Lung microvascular endothelial cell (primary cell): ENCODE data around the gene SUSD5. TPM values are rescaled to one million over a fixed set of nuclear protein-coding genes. Genes with fewer than 3 reads are reported as not detected.
A peak's percentile ranks its signal among the peaks of the same experiment; 100 is the strongest.
"Not testable (repeated sequence)": the region's sequence is repeated elsewhere in the genome, so short reads cannot be mapped to it uniquely, and the experiment has no call there.

Source experiments
- DNase-seq, 2 donors: peaks; one replicate each; pipeline versions ENCODE4 v3.0.0 to v3.0.0-alpha.2; 2010; ENCODE audit warnings: low read depth in 2 of 2
- total RNA-seq: library from RNA; depleted of rRNA; stranded (reverse); fragments of >200 nt; gene quantifications from 2 replicates; pipeline ENCODE4 v1.2.1, GENCODE V29; 2014

Gene SUSD5
- total RNA-seq, 1 donor from 2014 or later = under 0.01 TPM

DNA sequence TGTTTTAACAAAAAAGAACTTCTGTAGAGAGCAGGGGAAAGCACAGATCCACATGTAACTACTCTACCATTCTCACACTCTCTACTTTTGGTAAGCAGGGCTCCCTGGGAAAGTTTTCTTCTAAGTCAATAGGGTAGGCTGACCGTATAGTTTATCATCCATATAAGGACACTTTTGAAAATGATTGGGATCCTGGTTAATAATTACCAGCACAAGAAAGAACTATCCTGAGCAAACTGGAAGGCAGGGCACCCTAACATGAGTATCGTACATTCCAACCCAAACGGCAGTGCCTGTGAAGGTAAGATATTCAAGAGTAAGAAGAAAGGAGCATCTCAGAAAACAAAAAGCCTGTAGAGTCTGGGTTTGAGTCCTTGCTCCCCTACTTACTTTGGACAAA lies 22.1 kb downstream of the SUSD5 start:
- no peak for DNase-seq

DNA sequence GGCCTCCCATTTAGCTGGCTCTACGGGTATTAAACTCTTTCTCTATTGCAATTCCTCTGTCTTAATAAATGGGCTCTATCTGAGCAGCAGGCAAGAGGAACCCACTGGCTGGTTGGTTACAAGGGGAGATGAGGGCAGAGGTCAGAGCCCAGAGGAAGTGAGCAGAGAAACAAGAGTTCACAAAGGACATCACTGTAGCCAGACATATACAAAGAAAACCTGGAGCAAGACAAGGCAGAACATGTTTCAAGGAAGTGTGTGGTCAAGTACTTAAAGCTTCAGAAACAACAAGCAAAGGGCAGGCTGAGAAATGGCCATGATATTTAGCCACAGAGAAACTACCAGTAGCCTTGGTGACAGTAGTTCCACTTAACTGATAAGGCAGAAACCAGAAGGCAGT lies 24.3 kb downstream of the SUSD5 start:
- DNase-seq = peak in 1 of 2 donors; percentile 11

DNA sequence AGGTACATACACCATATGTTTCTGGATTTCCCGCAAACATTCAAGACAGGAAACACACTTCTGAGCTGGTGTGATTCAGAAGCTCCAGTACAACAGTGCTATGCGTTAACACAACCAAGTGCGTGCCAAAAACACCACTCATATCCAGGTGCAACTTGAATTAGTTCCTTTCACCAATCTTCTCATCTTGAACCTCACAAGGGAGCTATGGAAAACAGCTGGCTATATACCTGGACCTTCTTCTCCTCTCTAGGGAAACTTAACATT lies 31.3 kb downstream of the SUSD5 start:
- DNase-seq = peak; percentile 49 to 96

DNA sequence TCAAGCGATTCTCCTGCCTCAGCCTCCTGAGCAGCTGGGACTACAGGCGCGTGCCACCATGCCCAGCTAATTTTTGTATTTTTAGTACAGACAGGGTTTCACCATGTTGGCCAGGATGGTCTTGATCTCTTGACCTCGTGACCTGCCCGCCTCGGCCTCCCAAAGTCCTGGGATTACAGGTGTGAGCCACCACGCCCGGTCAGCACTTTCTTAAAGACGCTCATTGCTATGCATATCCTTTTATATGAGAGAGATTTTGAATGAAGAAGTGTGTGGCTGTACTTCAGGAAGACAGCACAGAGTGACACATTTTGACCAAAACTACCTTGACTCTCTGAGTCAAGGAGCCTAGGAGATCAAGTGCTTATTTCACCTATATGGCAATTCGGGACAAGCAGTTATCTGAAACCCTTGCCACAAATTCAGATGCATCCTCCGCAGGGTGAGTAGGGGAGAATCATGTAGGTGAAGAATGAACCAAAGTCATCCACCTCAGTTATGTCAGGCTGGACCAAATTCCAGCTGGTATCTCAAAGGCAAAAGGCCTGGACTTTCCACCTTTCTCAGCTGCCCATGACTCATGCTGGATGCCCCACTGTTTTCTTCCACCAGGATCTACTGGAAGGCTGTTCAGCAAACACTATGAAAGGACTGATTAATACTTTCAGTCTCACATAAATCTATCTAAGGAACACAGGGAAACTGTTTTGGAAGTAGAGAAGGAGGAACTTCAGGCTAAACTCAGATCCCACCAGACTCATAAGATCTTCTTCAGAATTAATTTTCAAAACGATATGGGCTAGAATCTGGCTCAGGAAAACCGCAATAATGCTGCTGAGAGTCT lies 31.9 kb downstream of the SUSD5 start:
- peak; percentile 19 to 87 for DNase-seq

DNA sequence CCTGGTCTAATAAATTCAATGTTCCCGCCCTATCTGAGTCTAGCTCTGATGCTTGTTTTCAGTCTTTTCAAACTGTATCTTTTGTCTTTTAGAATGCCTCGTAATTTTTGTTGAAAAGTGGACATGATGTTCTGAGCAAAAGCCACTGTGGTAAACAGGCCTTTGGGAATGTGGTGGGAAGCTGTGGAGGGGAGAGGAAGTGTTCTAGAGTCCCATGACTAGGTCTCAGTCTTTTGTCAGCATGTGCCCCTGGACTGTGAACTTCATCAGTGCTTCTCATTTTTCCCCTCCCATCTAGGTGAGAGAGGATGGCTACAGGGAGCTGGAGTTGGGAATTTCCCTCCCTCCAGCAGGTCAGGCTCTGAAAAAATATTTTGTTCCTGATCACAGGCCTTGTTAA lies 33.7 kb downstream of the SUSD5 start:
- peak; percentile 31 to 46 for DNase-seq

DNA sequence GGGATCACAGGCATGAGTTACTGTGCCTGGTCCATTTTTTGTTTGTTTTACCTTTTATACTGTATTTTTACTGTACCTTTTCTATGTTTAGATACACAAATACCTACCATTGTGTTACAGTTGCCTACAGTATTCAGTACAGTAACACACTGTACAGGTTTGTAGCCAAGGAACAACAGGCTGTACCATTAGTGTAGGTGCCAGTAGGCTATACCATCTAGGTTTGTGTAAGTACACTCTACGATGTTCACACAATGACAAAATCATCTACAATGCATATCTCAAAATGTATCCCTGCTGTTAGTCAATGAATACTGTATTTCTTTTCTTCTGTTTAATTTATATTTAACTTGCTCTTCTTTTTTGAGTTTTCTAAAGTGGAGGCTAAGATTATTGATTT lies 37.0 kb downstream of the SUSD5 start:
- DNase-seq = not testable (repeated sequence)

DNA sequence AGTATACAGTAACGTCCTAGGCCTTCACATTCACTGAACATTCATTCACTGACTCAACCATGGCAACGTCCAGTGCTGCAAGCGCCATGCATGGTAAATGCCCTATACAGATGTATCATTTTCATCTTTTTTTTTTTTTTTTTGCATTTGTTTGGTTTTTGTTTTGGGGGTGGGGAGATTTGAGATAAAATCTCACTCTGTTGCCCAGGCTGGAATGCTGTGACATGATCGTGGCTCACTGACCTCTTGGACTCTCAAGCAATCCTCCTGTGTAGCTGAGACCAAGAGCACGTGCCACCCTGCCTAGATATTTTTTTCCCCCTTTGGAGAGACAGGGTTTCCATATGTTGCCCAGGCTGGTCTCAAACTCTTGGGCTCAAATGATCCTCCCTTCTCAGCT lies 37.4 kb downstream of the SUSD5 start:
- no peak for DNase-seq

DNA sequence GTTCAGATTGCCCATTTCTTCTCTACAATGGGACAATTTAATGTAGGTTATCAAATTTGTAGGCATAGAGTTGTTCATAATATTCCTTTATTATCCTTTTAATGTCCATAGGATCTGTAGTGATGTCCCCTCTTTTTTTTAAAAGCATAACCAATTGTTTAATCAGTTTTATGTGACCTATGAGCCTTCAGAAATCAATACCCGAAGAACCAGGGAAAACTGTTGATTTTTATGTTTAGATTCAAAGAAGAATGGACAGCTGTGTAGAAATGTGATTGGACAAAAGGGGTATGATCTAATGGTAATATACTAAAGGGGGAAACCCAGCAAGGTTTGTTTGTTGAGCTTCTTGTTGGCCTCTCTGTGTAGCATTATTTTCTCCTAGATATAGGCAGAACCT lies 39.5 kb downstream of the SUSD5 start:
- DNase-seq = no peak

DNA sequence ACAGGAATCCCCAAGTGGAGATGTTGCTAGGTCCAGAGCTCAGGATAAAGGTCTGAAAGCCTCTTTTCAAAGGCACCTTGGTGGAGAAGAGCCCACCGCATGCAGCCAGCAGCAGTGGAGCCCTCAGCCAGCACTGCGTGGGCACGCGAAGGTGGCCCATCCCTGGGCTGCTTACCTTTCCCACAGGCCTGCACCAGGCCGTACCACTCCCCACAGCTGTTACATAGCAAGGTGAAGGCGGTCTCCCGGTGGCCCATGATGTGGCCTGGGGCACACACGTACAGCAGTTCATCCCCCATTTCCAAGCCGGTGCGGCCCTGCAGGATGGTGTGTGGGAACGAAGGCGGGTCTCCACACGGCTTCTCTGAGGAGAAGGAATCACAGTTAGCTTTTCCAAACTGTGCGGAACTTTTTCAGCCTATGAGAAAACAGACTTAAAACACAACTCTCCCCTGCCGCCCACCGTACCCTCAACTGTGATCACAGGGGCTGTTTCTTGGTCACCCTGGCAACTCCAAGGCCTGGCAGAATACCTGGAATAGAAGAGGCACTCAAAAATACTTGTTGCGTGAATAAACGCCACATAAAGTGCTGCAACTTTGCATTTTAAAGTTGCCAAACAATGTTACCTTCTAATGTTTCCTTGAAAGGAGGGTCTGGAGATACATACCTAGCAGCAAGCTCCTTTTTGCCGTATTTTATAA lies 43.7 kb downstream of the SUSD5 start:
- no peak for DNase-seq

DNA sequence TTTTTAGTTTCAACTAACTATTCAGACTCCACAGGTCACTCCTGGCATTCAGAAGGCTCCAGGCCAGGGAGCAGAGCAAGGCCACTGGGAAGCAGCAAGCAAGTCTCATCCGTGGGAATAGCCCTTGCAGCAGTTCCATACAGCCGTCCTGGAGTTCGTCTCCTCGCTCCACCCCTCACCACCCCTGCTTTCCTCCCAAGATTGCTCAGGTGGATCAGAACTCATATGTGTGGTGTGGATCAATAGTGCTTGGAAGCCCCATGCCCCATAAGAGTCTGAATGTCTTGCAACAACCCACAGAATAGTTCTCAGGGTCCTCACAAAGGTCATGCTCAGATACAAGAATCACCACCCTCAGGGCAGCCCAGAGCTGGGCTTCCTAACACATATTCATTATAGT lies 44.5 kb downstream of the SUSD5 start:
- DNase-seq = no peak

DNA sequence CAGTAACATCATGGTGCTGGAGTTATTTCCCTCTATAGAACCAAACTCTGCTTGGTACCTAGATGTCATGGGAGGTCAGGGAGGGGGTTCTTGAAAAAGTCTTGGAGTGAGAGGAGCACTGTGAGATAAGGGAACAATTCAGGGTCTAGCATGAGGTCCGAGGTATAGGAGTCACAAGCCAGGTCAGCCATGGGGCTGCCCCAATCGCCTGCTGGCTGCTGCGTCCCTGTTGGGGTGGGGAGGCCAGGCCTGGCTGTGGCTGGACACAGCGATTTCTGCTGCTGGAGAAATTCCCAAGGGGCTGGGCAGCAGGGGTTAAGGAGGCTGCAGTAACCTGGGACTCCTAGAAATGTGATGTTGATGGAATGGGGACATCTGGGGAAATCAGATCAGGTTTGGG lies 44.9 kb downstream of the SUSD5 start:
- DNase-seq = no peak

DNA sequence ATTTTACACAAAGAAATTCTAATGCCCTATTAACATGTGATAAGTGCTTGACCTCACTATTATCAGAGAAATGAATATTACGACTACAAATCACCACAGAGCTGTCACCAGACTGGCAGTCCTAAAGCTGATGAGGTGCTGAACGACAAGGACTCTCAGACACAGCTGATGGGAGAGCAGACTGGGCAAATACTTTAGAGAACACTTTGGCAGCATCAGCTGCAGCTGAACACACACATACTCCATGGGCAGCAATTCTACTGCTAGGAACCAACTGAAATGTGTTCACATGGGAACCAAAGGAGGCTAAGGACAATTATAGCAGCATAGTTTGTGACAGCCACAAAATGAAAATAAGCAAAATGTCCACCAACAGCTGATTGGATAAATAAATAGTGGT lies 45.5 kb downstream of the SUSD5 start:
- DNase-seq = no peak

DNA sequence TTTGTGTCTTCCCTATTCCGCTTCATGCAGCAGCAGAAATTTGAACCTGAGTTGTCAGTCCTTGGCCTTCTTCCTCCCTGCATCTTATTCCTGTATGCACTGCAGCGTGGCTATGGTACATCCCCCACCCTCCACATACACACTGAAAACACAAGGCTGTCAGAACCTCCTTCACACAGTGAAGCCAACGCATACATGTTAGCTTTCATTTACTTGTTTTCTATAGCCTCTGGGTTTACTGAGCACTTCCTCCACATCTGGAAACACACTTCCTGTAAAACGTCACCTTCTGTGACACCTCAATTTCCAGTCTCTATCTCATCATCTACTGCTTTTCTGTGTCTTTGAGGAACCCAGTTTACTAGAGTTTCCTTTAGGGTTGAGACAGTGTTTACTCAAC lies 47.0 kb downstream of the SUSD5 start:
- DNase-seq = peak in 1 of 2 donors; percentile 18

DNA sequence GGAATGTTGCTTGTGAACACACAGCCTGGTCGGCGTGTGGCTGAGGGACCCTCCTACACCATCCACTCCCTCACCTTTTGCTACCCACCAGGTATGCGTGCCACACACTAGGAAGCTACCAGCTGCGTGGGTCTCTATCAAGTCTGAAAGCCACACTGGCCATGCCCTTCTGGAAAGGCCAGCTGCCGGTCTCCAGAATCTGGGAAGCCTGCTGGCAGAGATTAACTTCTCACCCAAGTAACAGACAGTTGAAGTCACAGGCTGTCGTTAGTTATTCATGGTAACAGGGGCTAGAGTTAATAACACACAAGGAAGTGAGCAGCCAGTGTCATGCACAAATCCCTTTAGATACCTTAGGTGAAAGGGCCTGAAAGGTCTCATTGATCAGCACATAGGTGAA lies 48.1 kb downstream of the SUSD5 start:
- no peak for DNase-seq

DNA sequence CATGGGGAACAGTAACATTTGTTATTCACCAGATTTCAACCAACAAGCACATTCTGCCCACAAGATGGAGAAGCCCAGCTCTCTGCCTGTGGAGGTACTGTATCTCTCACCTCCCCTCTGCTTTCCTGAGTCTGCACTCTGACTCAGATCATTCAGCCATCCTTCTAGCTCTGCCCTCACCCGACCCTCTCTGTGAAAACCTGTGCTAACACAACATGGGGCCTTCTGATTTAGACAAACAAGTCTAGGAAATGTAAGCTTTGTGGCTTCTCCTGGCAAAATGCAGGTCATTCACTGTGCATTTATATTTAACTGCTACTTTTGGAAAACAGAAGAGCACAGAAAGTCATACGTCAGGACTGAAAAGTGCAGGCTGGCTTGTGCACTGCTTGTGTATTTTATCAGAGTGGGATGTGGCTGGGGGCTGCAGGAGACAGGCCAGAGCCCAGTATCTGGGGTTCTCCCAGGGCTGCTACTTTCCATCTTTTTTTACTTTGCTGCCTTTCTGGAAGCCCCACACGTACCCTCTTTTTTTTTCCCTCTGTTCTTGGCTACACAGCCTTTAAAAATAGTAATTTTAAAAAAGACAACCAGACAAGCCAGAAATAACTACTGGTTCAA lies 50.8 kb downstream of the SUSD5 start:
- DNase-seq = no peak

DNA sequence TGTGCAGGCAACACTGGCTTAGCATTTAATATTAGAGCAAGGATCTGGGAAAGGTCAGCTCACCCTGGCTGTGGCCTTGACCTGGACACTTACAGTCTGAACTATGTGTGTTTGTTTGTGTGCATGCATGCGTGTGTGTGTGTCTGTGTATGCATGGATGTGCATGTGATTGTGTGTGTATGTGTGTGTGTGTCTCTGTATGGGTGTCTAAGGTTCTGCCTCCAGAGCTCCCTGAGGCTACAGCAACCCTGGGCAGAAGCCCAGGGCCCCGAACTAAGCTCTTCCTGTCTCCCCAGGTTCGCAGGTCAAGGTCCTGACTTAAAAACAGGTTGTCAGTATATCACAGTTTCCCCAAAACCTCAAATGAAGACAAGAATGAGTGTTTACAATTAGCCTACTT lies 51.3 kb downstream of the SUSD5 start:
- DNase-seq = no peak

DNA sequence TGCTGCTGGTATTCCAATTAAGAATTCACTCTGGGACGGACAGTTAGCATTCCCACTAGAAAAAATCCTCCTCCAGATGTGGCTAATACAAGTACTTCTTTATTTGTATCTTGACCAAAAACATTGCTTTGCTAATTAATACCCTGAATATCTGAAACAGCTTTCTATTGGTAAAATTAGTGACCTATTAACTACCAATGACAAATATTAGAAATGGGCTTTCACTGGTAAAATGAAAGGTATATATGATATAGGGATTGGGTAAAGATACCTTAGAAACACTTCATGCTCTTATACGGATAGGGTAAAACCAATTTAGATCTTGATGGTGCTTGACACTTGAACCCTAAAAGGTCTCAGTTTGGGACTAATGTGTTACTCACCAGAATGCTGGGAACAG lies 52.5 kb downstream of the SUSD5 start:
- DNase-seq = no peak

DNA sequence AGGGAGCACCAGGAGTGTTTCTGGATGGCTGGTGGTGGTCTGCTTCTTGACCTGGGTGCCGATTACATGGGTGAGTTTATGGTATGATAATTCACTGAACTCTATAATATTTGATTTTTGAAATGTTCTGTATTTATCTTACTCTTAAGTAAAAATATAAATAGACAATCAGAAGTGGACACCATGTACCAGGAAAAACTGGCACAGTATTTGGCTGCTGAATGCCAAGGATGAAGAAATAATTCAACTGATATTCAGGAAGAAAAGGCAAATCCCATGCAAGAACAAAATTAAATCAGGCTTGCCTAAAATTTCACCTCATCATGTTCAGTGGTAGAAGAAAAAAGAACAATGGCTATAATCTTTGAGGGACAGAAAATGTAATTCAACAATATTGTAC lies 53.2 kb downstream of the SUSD5 start:
- DNase-seq = no peak

DNA sequence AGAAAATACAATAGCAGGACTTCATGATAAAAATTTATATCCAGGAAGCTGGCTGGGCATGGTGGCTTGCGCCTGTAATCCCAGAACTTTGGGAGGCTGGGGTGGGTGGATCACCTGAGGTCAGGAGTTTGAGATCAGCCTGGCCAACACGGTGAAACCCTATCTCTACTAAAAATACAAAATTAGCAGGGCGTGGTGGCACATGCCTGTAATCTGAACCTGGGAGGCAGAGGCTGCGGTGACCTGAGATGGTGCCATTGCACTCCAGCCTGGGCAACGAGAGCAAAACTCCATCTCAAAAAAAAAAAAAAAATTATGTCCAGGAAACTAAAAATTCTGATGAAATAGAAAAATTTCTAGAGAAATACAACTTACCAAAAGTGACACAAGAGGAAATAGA lies 56.0 kb downstream of the SUSD5 start:
- DNase-seq = not testable (repeated sequence)

DNA sequence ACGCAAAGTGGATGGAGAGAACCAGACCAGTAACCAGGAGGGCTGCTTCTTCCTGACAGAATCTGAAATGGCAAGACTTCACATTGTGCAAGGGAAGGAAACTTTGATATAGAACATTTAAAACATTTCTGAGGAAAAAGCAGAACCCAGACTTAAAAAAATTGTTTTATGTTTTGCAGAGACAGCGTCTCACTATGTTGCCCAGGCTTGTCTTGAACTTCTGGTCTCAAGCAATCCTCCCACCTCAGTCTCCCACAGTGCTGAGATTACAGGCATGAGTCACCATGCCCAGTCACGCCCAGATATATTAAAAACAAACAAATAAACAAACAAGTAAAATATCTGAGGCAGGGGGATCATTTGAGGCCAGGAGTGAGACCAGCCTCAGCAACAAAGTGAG lies 58.6 kb downstream of the SUSD5 start:
- DNase-seq = no peak

DNA sequence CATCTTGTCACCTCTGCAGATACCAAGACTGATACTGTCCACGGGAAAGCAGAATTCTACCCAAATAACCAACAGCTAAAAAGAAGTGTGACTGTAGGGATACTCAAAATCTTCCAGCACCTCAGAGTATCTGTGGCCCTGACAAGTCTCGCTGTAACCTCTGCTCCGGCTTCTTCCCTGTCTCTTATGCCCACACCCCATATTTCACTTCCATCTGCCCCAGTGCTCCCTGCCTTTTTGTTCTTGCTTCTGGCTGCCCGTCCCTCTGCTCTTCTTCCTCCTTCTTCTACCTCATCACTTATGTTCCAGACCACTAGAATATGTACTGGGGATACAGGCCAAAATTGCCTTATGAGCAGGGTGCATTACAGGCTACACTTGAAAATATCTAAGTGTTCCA lies 59.4 kb downstream of the SUSD5 start:
- no peak for DNase-seq

DNA sequence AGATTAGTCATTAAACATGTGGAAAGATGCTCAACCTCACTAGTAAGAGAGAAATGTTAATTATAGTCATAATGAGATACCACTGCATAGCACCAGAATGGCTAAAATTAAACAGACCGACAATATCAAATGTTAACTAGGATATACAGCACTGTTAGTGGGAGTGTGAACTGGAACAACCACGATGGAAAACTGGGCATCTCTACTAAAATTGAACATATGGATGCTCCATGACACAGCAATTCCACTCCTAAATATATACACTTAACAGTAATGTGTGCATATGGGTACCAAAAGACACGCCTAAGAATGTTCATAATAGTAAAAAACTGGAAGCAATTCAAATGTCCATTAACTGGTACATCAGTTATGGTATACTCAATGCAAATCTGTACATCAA lies 63.3 kb downstream of the SUSD5 start:
- no peak for DNase-seq

DNA sequence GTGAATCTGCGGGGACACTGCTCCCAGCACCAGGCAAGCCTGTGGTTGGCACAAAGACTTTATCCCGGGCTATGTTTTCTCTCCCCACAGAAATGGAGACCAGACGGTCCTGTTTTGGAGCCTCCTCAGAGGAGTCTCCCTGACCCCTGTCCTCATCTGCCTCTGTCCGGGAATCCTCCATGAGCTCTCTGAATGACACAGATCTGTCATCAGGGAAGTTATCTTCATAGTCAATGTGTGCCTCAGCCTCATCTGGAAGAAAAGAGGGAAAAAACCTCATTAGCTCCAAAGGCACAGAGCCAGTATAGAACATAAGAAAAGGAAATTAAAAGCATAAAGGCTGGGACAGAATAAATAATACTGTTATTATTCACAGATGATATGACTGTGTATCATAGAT lies 64.8 kb downstream of the SUSD5 start:
- no peak for DNase-seq
